GM19455 (cell line): Measurements from ENCODE around the gene ZFAND3.

Source experiments
- ATAC-seq: cut with Tn5 transposase; IDR thresholded peaks from one replicate; pipeline ENCODE4 v1.9.1; 2021; ENCODE audit not compliant: unreplicated experiment

ZFAND3 gene

GRCh38 chr6:37965964-37966676, 146.6 kb downstream of the ZFAND3 start:
- ATAC-seq, result no peak

GRCh38 chr6:37966801-37967200, 147.3 kb downstream of the ZFAND3 start:
- no peak for ATAC-seq

DNA sequence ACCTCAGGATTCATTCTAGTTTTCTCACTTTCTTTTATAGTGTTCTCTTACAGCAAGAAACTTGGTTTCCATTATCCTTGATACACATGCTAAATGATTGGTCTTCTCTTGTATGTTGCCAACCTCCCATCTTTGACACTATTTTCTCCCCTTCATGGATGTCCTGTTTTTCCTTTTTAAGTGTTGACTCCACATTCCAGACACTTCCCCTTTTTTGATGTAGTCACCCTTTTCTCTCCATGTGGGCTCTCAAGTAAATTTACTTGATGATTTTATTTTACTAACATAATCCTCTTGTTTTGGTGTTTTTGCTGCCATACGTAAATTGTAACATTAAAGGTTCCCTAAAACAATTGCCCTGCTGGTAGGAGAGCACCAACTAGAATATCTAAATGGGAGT, 148.1 kb downstream of the ZFAND3 start:
- ATAC-seq, result no peak

GRCh38 chr6:37971266-37971665, 151.7 kb downstream of the ZFAND3 start:
- no peak for ATAC-seq

GRCh38 chr6:37971711-37972390, 152.3 kb downstream of the ZFAND3 start:
- no peak for ATAC-seq

GRCh38 chr6:37972994-37973757, 153.6 kb downstream of the ZFAND3 start:
- no peak for ATAC-seq

DNA sequence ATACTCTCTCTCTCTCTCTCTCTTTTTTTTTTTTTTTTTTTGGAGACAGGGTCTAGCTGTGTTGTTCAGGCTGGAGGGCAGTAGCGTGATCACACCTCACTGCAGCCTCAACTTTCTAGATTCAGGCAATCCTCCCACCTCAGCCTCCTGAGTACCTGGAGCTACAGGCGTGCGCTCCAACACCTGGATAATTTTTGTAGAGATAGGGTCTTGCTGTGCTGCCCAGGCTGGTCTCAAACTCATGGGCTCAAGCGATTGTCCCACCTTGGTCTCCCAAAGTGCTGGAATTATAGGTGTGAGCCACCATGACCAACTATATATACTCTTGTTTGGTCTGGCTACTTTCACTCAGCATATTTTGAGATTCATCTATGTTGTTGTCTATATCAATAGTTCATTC, 154.9 kb downstream of the ZFAND3 start:
- ATAC-seq, result no peak

- ATAC-seq, result no peak
Observed at GRCh38 chr6:37974943-37975342, 155.4 kb downstream of the ZFAND3 start.

DNA sequence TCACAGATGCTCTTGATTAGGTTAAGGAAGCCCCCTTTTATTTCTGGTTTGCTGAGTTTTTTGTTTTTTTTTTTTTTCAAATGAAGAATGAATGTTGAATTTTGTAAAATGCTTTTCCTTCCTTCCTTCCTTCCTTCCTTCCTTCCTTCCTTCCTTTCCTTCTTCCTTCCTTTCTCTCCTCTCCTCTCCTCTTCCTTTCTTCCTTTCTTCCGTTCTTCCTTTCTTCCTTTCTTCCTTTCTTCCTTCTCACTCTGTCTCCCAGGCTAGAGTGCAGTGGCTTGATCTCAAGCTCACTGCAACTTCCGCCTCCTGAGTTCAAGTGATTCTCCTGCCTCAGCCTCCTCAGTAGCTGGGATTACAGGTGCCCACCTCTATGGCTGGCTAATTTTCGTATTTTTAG, 158.2 kb downstream of the ZFAND3 start:
- no peak for ATAC-seq

- ATAC-seq, result no peak
Observed at GRCh38 chr6:37979392-37980221, 160.1 kb downstream of the ZFAND3 start.

DNA sequence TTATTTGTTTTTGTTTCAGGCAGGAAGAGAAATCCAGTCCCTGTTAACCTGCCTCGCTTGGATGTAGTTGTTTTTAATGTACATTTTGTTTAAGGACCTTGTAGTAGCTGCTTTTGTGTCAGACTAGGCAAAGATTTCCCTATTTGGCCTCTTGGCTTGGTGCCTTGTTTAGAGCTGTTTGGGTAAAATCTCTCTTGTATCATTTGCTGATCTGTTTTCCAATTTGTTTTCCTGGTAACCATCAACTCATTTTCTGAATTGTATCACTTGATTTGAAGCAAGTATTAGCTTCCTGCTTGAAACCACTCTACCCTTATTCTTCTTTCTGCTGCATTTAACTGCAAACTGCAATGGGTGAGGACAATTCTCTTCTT, 160.7 kb downstream of the ZFAND3 start:
- no peak for ATAC-seq

DNA sequence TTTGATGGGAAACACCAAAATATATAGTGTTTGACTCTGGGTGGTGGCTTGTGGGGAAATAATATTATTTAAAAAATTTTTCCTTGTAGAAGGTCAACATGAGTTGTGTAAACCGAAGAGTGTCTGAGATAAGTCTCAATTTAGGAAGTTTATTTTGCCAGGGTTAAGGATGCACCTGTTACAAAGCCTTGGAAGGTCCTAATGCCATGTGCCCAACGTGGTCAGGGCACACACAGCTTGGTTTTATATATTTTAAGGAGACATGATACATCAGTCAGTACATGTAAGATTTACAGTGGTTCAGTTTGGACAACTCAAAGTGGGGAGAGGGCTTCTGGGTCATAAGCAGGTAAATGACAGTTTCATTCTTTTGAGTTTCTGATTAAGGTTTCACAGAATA, 162.1 kb downstream of the ZFAND3 start:
- ATAC-seq, result no peak

DNA sequence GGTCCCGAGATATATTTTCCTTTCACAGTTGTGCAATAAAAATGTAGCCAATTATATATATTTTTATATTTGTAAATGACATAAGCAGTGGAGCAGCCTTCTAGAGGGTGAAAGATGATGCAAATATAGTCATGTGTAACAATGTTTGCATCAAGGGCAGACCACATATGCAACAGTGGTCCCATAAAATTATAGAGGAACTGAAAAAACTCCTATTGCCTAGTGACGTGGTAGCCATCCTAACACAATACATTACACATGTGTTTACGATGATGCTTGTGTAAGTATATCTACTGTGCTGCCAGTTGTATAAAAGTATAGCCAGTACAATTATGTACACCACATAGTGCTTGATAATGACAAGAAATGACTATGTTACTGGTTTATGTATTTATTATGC, 162.8 kb downstream of the ZFAND3 start:
- no peak for ATAC-seq

DNA sequence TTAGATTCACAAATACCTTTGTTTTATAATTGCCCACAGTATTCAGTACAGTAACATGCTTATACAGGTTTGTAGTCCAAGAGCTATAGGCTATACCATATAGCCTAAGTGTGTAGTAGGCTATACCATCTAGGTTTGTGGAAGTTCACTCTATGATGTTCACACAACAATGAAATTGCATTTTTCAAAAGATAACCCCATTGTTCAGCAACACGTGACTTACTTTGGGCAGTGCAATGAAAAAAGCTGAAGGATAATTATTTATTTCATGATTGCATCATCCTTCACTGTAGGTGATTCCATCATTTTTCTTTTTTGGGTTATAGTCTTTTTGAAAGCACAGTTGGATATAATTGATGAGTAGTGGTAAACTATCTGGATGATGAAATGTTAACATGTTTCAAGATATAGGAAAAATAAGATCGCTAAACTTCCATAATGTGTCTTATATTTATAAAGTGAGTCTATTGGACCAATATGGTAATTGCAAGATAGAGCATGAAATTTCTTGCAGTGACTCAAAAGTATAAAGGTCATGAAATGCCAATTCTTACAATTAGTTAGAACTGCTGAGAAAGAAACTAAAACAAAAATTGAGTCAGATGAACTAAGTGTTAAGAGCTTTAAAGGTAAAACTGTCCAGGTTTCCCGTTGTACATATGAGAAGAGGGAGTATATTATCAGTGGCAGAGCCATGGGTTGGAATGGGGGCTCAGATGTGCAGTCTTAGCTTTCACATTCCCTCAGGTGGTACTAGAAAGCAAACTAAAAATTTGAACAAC, 164.4 kb downstream of the ZFAND3 start:
- no peak for ATAC-seq

DNA sequence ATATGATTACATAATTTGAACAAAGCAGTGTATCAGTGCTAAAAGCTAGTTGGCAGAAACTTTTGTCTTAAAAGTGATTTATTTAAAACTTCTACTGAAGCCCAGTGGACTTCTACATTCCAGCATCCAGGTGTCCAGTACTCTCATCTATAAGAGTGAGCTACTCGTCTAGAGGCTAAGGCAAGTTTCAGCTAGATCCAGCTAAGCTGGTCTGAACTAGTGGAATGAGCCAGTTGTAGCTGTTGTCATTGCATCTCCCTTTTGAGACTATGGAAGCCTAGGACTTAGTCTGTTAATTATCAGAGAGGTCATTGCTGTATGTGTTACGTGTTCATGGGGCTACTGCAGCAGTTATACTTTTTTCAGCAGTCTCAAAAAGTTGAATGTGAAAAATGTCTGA, 165.1 kb downstream of the ZFAND3 start:
- no peak for ATAC-seq

- ATAC-seq, result no peak
Observed at GRCh38 chr6:37985355-37985754, 165.8 kb downstream of the ZFAND3 start.

- ATAC-seq, result no peak
Observed at GRCh38 chr6:37987018-37987417, 167.5 kb downstream of the ZFAND3 start.

DNA sequence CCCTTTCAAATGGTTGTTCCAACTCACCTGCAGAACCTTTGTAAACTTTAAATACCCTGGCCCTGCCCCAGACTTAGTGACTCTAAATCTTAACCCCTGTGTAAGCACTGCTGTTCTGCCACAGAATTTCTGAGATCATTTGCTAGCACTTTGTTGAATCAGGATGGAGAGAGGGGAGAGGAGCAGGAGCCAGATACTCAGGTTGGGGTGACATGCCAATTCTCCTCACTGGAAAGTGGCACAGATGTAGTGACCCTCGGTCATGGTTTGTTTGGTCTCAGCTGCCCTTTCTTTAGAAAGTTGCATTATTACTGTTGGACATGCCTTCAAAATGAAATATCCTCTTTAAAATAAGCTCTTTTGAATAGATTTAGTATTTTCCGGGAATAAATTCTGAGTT, 168.0 kb downstream of the ZFAND3 start:
- no peak for ATAC-seq

DNA sequence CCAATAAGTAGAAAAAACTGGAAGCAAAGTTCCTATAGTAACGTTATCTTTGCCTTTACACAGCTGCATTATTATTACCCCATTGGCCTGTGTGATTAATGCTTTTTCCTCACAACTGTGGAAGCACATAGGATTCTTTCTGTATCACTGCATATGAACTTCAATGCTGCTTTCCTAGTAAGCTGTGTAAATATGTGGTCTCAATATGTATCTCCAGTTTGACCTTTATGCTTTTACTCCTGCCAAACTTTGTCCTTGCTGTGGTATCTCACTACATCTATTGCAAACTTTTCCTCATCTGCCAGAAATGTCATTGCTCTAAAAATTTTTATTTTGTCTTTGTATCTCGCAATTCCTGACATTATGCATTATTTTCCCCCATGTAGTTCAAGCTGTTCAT, 168.6 kb downstream of the ZFAND3 start:
- no peak for ATAC-seq

DNA sequence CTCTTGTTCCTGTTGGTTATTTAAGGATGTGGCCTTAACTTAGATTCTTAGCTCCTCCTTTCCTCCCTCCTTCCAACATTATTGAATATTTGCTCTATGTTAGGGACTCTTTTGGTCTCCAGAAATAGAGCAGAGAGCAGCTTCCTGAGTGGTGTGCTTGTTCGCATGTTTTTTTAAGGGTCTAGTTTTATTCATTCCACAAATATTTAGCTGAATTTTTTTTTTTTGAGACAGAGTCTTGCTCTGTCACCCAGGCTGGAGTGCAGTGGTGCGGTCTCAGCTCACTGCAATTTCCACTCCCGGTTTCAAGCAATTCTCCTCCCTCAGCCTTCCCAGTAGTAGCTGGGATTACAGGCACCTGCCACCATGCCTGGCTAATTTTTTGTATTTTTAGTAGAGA, 169.2 kb downstream of the ZFAND3 start:
- ATAC-seq, result no peak
